Measurements from ENCODE around the gene NID2.

DNA sequence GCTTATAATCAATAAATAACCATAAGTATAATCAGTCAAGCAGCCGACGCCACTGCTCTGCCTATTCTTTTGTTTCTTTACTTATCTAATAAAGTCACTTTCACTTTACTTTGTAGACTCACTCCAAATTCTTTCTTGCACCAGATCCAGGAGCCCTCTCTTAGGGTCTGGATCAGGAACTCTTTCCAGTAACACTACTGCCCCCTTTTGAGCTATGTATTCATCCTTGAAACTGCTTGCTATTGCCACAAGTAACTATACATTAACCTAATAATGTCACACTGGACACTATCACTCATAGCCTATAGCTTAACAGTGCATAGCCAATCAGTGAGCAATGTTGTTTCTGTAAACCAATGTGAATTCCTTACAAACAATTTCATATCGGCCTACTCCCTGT is 2.8 kb upstream of the NID2 start:
- TF ChIP-seq, protein P1, sequence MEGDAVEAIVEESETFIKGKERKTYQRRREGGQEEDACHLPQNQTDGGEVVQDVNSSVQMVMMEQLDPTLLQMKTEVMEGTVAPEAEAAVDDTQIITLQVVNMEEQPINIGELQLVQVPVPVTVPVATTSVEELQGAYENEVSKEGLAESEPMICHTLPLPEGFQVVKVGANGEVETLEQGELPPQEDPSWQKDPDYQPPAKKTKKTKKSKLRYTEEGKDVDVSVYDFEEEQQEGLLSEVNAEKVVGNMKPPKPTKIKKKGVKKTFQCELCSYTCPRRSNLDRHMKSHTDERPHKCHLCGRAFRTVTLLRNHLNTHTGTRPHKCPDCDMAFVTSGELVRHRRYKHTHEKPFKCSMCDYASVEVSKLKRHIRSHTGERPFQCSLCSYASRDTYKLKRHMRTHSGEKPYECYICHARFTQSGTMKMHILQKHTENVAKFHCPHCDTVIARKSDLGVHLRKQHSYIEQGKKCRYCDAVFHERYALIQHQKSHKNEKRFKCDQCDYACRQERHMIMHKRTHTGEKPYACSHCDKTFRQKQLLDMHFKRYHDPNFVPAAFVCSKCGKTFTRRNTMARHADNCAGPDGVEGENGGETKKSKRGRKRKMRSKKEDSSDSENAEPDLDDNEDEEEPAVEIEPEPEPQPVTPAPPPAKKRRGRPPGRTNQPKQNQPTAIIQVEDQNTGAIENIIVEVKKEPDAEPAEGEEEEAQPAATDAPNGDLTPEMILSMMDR (IDR thresholded peaks at IDR 0.05 in 8 of 11, conservative IDR thresholded peaks at IDR 0.05 in 3 of 11) = no peak
- no peak for TF ChIP-seq POLR2AphosphoS5 (IDR thresholded peaks at IDR 0.05)

Measured in spleen (tissue), 7 donors.